ENCODE data around the gene SOX10.

Gene SOX10

DNA sequence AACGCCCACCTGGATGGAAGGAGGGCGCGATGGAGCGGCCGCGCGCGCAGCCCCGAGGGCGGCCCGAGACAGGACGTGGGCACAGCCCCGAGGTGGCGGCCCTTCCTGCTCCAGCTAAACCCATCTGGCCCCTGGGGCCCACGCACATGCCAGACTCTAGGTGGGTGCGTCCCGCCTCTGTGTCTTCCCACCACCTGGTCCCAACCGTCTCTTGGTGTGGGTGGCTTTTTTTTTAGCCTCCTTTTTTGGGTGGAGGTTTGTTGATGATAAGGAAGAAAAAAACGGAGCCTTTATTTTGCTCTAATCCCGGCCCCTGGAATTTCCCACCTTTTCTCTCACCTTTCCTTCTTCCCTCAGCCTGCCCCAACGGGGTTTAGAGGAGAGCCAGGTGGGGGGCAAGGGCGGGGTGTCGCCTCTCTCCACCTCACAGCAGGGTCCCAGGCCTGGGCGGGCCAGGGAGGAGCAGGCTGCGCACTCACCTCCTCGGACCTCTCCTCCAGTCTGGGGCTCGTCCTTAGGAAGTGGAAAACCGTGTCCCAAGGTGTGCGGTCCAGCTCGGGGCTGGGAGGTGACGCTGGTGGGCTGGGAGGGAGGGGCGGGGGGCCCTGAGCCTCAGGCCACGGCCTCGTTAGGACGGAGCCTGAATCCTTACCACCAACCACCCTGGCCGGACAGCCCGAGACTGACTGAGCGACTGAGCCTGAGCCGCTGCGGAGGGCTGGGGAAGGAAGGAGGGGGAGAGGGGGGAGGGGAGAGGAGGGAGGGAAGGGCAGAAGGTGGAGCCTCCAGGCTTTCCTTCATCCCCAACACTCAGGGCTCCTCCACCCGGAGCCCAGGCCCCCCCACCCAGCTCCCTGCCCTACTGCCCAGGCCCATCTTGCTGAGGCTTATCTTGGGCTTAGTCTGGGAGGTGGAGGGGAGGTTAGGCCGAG lies at the start of gene SOX10:
Gene SOX10, minus strand, starts transcription at position 696 of the 932 bp plus-strand sequence. CDS start 771 bp downstream, outside the sequence.
- DNase-seq = no peak

DNA sequence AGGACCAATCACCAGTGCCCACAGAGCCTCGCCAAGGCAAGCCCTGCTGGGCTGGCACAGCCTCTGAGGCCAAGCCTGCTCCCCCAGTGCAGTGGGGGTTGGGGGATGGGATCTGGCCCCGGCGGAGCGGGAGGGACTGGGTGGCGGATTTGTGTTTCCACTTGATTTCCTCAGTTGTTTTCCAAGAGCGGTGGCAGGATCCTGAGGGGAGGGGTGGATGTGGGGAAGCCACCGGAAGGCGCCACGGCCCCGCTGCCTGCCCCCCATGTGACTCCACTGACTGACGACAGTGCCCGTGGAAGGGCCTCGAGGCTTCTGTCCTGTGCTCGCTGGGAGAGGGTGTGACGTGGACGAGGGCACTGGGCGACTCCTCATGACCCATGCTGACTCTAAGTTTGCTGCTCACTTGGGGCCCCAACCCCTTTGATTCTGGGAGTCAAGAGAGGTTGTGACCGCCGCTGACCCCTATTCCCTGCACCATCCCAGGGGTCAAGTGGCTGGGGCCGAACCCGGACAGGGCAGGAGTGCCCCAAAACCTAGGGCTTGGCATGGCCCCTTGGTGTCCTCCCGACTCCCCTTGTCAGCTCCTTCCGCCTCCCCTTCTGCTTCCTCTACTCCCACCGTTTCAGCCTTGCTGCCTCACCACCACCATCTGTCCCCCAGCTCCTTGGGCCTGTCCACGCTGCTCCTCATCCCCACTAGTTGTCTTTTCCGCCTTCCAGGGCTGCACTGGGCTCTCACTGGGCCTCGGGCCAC lies 49.3 kb upstream of the SOX10 start:
- DNase-seq = no peak

DNA sequence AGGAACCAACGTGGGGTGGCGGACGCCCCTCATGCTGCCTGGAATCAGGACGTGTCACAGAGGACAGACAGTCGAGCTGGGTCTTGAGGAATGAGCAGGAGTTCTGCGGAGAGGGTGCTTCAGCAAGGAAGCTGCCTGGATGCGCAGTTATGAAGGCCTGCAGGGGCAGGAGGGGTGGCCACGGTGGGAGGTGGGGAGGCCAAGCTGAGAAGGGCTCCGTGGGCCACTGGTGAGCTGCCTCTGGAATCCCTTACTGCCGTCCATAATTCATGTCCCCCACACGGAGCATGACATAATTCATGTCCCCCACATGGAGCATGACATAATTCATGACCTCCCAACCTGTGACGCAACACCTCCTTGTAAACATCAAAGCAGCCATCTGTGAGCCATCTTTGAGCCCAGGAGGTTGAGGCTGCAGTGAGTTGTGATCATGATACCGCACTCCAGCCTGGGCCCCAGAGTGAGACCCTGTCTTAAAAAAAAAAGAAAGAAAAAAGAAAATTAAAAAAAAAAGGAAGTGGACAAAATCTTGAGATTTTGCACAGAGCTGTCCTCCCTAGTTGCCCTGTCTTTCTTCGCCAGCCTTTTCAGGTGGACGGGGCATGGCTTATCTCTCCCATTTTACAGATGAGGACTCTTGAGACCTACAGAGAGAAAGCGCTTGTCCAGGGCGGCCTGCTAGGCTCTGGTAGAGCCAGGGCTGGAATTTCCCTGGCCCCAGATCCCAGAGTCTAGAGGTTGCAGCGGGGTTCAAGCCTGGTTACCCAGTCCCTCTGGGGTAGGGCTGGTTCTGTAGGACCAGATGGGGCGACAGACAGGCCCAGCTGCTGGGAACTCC lies 48.5 kb upstream of the SOX10 start:
- DNase-seq = no peak

DNA sequence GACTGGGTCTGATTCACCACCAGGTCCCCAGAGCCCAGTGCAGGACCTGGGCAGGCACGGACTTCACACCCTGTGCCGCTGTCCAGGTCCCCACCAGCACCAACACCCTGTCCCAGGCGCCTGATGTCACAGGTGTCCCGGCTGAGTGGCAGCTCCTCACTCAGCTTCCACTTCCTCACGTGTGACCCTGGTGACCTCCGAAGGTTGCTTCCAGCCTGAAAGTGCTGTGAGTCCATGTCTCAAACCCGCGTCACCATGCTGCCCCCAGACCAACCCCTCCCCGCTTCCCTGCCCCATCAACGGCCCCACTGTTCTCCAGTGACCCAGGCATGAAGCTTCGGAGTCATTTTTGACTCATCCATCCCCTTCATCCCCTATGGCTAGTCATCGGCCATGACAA lies 47.1 kb upstream of the SOX10 start:
- DNase-seq = no peak

DNA sequence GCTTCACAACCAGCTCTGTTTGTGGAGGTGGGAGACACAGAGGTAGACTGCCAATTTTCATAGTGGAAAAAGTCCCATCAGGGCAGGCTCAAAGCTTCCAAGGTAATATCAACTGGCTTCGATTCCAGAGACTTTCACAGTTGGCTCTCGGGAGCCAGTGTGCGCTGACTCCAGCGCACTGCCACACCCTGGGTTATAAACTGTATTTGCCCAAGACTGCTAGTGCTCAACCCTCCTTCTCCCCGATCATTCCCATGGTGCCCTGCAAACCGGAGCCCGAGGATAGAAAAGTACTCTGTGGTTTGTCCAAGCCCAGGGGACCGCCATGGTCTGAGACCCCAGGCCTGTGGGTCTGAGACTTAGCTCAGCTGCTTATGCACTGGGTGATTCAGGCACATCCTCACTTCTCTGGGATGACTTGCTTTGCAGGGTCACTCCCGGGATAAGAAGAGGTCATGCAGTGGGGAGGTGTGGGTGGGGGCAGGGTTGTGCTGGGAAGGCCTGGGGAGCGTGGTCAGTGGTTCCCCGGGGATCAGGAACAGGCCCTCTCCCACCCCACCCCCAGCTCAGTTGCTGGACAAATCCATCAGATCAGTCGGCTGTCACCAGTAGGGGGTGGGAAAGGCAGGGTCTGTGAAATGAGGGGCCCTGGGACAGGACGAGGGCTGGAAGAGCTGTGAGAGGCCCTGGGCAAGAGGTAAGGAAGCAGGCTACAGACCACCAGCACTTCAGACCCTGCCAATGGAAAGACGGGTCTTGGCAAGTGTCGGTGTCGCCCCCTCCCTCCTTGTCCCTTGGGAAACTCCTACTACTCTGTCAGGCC lies 46.2 kb upstream of the SOX10 start:
- DNase-seq = no peak

DNA sequence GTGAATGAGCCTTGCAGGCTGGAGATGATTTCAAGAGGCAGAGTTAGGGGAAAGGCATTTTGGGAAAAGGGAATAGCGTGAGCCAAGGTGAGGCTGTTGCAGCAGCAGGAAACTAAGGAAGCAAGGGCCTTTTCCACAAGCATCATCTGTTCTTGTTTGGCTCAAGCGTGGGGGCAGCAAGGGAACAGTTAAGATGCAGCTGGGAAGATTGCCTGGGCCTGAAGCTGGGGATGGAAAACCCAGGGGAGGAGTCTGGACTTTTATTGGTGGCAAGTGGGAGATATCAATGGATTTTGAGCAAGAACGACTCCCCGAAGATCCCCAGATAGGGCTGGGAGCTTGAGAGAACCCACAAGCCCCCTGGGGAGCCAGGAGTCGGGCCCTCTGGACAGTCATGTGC lies 45.5 kb upstream of the SOX10 start:
- DNase-seq = no peak

DNA sequence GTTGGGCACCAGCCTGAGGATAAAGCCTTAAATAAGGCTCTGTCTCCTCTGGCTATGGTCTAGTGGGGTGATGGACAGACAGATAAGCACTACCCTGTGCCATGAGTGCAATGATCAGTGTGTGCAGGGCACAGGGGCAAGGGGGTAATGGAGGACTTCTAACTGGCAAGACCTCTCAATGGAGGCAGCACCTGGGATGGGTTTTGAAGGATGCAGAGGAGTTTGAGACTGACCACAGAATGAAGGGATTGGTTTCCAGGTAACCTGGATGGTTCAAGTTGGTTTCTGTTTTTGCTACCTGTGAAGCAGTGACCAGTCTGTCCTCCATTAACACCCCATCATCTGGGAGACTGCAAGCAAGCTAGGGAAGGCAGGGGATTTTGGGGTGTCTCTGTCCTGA lies 45.0 kb upstream of the SOX10 start:
- DNase-seq = no peak

DNA sequence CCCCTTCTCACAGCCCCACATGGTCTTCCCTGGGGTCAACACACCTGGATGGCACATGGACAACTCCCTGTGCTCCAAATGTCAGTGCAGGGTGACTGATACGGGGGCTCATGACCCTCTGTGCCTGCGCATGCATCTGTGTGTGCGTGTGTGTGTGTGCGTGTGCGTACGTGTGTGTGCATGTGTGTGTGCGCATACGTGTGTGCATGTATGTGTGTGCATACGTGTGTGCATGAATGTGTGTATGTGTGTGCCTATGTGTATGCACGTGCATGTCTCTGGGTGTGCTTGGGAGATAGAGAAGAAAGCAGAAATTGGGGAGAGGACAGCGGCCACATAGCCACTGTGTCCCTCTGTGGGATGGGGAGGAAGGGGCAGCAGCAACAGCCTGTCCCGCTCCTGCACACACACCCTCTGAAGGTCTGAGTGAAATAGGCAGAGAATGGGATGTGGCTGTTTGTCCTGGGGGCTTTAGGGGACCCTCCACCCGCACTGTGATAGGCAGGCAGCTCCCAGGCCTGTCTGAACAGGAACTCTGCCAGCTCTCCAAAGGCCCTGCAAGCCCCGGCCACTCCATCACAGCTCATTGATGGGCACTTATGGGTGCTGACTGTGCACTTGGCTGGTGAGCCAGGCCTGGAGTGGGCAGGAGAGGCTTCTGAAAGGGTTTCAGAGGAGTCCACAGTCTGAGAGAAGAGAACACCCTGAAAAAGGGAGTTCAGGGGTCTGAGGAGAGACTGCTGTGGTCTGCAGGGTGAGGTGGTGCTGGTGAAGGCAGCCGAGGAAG lies 44.2 kb upstream of the SOX10 start:
- no peak for DNase-seq

DNA sequence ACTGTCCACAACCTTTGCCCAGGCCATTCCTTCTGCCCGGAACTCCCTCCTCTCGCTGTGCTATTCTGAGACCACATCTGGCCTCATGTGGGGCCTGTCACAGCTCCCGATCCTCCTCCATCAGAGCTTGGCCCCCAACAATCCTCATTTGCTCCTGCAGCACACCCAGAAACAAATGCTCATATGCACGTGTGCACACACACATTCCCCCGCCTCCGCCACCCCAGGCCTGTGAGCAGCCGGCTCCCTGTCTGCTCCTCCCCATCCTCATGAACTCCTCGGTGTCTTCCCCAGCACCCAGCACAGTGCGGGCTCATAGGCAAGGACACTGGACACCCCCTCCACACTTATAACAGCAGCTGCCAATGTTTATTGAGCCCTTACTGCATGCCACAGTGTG lies 43.1 kb upstream of the SOX10 start:
- DNase-seq = no peak

DNA sequence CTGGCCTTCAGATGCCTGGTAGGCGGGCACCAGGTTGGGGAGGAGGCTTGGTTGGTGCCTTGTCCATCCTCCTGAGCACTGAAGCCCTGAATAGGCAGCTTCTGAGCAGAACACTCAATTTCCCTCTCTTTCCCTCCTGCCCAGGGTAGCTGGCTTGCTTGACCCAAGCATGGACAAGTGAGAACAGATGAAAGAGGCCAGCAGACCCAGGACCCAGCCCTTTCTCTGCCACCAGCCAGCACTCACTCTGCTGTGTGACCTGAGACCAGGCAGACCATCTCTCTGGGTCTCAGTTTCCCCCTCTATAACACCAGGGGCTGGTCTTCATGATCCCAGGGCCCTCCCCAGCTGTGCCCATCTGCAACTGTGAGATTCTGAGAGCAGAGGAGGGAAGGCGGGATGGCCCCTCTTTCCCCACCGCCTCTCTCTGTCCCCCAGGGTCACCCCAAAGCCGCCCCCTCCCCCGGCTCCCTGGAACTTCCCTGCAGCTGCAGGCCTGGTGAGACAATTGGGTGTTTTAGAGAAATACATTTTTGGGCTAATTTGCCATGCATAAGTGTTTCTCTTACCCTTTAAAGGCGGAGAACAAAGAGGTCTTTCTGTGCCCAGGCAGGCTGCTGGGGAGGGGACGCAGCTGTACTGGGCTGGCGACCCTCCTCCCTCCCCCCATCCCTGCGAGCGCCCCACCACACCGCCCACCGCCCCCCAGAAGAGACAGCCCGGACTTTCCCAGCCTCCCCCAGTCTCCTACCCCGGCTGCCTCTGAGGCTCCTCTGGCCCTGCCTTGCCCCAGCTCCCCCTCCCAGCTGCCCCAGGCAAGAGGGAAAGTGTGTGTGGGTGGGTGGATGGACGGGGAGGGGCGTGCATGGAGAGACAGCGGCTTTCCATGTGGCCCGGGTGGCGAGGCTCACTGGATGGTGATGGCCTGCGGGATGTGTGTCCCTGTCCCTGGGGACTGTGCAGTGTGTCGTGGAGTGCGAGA lies 42.1 kb upstream of the SOX10 start:
- DNase-seq = no peak

DNA sequence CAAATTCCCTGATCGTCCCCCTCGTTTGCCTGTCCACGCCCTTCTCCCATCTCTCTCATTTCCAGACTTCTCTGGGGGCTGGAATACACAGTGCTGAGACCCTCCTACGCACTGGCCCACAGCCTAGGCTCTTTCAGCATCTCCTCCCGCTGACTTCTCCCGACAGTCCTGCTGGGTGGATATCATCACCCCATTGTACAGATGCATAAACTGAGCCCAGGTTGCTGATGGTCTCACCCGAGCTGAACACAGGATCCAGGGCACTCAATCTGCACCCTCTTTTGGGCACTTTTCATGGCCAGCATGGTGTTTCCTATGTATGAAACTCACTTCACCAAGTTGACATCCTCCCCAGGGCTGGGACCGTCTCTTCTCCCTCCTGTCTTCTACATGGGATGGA lies 41.2 kb upstream of the SOX10 start:
- DNase-seq = no peak

DNA sequence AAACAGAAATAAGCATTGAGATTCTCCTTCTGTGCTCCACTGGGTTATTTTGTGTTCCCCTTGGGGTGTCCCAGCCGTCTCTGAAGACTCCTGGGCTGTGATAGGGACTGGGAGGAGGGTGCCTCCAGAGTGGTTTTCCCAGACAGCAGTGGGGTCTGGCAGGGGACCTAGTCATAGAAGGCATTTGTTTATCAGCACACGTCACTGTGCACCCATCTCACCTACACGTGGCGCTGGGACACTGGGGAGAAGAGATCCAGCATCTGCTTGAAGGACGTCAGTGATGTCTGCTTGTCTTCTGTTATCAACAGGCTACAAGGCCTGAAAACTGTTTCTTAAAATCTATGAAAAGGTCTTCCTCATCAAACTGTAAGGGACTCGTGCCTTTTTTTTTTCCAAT lies 38.7 kb upstream of the SOX10 start:
- DNase-seq = no peak

DNA sequence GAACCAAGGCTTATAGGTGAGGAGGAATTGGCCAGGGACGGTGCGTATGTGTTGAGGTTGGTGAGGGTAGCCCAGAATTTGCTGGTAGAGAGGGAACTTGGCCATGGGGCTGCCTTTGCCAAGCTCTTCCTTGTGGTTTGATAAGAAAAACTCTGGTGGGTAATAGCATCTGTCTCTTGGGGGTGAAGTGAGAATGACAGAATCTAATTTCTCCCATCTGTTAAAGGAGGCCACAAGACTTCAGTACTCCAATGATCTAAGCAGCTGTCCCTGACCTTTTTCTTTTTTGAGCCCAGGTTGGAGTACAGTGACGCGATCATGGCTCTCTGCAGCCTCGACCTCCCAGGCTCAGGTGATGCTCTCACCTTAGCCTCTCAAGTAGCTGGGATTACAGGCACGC lies 36.9 kb upstream of the SOX10 start:
- no peak for DNase-seq

DNA sequence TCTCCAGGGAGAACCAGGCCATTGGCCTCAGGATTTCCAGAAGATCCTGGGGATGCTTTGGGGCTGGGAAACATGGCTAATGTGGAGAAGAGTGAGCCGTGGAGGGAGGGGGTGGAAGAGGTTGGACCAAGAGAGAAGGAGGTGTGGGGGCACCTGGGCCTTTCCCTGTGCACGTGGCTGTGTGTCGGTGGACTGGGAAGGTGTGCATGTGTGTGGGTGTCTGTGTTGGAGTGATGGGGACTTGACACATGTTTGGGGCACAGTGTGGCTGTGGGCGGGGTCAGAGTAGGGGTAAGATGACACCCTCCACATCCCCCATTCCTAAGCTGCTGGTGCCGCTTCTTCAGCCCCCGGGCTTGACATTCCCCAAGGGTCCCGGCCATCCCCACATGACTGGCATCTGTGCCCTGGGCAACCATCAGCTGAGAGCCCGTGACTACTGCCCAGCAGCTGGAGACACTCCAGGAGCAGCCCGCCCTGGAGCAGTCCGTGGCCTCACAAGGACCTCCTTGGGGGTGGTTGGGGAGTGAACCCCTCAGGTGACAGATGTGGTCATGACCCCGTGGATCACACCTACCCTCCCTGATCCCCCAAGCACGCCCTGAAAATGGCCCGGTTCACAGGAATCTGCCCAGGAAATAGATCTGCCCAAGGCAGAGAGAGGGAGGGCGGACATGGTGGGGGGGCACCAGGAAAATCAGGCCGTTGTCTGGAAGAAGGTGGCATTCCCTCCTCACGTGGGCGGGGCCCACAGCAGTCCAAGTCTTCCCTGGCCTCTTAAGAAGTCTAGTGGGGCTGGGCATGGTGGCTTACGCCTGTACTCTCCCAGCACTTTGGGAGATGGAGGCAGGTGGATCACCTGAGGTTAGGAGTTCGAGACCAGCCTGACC lies 34.8 kb upstream of the SOX10 start:
- no peak for DNase-seq

DNA sequence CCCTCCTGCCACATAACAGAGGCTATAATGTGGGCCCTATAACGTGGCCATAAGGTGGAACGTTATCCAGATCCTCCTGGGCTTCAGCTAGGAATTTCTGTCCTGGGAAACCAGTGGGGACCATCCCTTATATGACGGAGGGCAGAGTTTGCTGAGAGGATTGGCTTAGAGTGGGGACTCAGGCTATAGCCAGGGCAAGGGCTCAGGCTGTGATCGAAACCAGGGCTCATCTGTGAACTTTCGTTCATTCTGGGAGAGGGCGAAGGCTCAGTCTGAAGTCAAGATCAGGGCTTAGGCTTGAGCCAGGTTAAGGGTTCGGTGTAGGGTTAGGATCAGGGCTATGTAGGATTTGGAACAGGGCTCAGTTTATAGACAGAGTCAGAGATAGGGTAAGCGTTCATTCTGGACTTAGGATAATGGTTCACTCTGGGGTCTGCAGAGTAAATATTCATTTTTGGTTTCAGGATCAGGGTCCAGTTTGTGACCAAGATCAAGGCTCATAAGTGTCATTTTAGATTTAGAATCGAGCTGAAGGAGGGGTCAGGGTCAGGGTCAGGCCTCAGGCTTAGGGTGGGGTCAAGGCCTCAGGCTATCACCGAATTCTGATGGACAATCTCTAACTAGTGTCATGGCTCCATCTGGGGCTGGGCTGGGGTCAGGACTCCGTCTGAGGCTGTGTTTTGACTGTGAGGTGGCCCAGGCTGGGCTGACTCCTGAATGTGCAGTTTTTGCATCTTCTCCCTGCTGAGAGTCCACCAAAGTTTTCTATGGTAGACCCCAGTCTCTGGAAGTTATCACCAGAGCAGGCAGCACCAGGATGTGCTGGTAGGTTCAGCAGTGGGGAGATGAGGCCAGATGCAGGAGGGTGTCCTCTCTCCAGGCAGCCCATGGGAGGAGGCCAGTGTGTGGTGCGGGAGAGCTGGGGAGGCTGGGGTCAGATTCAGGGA lies 33.9 kb upstream of the SOX10 start:
- DNase-seq = no peak

DNA sequence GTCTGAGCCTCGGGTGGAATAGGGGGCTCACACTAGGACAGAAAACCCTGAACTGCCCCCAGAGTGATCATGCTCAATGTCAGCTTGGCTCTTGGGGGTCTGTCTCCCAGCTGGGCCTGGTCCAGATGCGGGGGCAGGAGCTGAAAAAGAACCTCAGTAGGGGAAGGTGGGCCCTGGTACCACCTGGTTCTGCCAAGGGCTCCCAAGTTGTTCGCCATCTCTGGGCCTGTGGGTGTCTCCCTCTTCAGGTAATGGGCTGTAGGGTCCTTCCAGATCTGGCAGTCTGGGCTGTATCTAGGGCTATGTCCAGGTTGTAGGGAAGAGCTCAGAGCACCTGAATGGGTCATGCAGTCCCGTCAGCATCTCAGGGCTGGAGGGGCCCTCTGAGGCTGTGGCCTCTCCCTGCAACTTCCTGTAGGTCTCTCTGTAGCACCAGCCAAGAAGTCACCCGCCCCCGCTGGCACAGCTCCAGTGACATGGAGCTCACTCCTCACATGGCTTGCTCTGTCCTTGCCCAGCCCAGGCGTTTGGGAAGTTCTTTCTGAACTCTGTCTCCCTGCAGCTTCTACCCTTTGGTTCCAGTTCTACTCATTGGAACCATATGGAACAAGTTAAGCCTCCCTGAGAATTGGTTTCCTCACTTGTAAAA lies 33.0 kb upstream of the SOX10 start:
- no peak for DNase-seq

All from CD4-positive, alpha-beta T cell treated with Interferon alpha-2 for 1 hour (primary cell).